GM12865 (cell line): ENCODE measurements around the gene AP3B2.
"Not testable (repeated sequence)": the region's sequence is repeated elsewhere in the genome, so short reads cannot be mapped to it uniquely, and the experiment has no call there.

Source experiments
- DNase-seq: peaks from one replicate; pipeline ENCODE4 v3.0.0; 2010; ENCODE audit warnings: low read depth
- H3K4me3 ChIP-seq: 2 replicates; pipeline ENCODE4 v1.5.1; 2011; ENCODE audit warnings: mild to moderate bottlenecking, low read depth, low read length, control low read depth
- TF ChIP-seq, protein P1 (sequence below): IDR thresholded peaks from 2 replicates; pipeline ENCODE4 v1.5.1; 2011; ENCODE audit warnings: low read length, control low read depth, low read depth, inconsistent platforms; ENCODE audit not compliant: insufficient read depth; ENCODE audit errors: missing control alignments

The AP3B2 gene

GRCh38 chr15:82714016-82714415, 4.3 kb upstream of the AP3B2 start:
- DNase-seq = peak; percentile 36
- H3K4me3 ChIP-seq = no peak overlapping the region
- TF ChIP-seq, protein P1, sequence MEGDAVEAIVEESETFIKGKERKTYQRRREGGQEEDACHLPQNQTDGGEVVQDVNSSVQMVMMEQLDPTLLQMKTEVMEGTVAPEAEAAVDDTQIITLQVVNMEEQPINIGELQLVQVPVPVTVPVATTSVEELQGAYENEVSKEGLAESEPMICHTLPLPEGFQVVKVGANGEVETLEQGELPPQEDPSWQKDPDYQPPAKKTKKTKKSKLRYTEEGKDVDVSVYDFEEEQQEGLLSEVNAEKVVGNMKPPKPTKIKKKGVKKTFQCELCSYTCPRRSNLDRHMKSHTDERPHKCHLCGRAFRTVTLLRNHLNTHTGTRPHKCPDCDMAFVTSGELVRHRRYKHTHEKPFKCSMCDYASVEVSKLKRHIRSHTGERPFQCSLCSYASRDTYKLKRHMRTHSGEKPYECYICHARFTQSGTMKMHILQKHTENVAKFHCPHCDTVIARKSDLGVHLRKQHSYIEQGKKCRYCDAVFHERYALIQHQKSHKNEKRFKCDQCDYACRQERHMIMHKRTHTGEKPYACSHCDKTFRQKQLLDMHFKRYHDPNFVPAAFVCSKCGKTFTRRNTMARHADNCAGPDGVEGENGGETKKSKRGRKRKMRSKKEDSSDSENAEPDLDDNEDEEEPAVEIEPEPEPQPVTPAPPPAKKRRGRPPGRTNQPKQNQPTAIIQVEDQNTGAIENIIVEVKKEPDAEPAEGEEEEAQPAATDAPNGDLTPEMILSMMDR = no peak

GRCh38 chr15:82712036-82712435, 2.4 kb upstream of the AP3B2 start:
- no peak overlapping the region for H3K4me3 ChIP-seq
- TF ChIP-seq, protein P1 = no peak

DNA sequence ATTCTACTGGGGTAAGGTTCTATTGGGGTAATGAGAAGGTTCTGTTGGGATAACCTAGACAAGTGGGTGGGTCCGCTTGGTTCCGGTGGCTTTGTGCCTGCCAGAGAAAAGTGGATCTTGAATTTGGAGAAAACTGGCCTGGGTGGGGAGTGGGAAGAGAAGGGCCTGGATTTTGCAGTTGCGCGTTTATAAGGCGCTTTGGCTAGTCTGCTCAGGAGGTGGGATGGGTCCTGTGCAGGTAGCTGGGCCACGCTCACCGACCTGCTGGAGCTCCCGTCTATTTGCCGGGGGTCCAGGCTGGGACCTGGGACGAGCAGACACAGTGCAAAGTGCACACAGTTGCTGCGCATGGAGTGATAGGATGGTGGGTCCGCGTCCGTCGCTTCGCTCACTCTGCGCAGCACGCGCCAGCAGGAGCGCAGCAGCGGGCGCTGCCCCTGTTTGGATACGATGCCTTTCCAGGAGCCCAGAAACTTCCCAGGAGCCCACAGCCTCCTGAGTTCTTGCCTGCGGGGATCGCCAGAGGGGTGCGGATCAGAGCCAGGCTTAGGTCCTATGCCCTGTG, 1.3 kb upstream of the AP3B2 start:
- TF ChIP-seq, protein P1 = no peak
- DNase-seq = no peak
- H3K4me3 ChIP-seq = no peak overlapping the region

More at GRCh38 chr15:82712036-82712435, 2.4 kb upstream of the AP3B2 start:
- no peak for DNase-seq

GRCh38 chr15:82710208-82710555, 507 bp upstream of the AP3B2 start:
- TF ChIP-seq, protein P1 = no peak
- H3K4me3 ChIP-seq = peak overlapping the region; percentile 60
- no peak for DNase-seq

- DNase-seq = no peak
- H3K4me3 ChIP-seq = peak overlapping the region; percentile 41
- TF ChIP-seq, protein P1 = no peak
Measured at GRCh38 chr15:82709081-82709420, 624 bp downstream of the AP3B2 start.

GRCh38 chr15:82705856-82706255, 3.8 kb downstream of the AP3B2 start:
- H3K4me3 ChIP-seq, DNase-seq: not testable (repeated sequence)

- TF ChIP-seq, protein P1 = no peak
- H3K4me3 ChIP-seq = no peak overlapping the region
- no peak for DNase-seq
Measured at GRCh38 chr15:82699726-82700125, 9.9 kb downstream of the AP3B2 start.
